ENCODE data around the gene ISLR. TPM values are rescaled to one million over a fixed set of nuclear protein-coding genes. Genes with fewer than 3 reads are reported as not detected.

ISLR gene
- total and polyA plus RNA-seq, 2 experiments from 2014 or later, result 0.55 TPM; not detected in 1

GRCh38 chr15:74220475-74221248, 47.2 kb downstream of the ISLR start (continued):
- TF ChIP-seq ZNF462 (CRISPR knock-in tag; IDR thresholded peaks at IDR 0.05) (no peak), EZH2 (IDR thresholded peaks at IDR 0.05; ENCODE audit: low read depth, unreplicated experiment) (no peak)

- Mint-ChIP-seq H3K9me3 (no peaks in the 10 kb centered on the region; the same call in 2 of the 3 replicates), H3K4me1 (peaks cover 55% of the 10 kb centered on the region), H3K36me3 (ENCODE audit: low read depth) (no peaks in the 10 kb centered on the region), H3K27me3 (ENCODE audit: insufficient read depth, low read depth, poor library complexity) (peaks cover 87% of the 10 kb centered on the region), H3K27ac (no peak overlapping the region), H3K4me3 (no peak overlapping the region)
- Histone ChIP-seq H3K4me1 (ENCODE audit: insufficient read depth) (peaks cover 42% of the 10 kb centered on the region), H3F3A (replicated peaks; ENCODE audit: low read depth) (no peaks in the 10 kb centered on the region), H3K4me3 (peak overlapping the region; percentile 41; the same call in 1 of the 2 replicates), H3K27ac (ENCODE audit: low read depth) (no peak overlapping the region), H3K27me3 (ENCODE audit: insufficient read depth) (peaks cover 100% of the 10 kb centered on the region), H2AFZ (no peak overlapping the region), H3K9me2 (ENCODE audit: insufficient read depth) (no peaks in the 10 kb centered on the region), H3K4me2 (peak overlapping the region; percentile 71), H3K36me3 (ENCODE audit: insufficient read depth) (no peaks in the 10 kb centered on the region), H3K79me2 (replicated peaks; ENCODE audit: insufficient read depth) (no peaks in the 10 kb centered on the region), H4K20me1 (replicated peaks; ENCODE audit: insufficient read depth) (no peaks in the 10 kb centered on the region; the same call in 1 of the 2 replicates)
- peak; percentile 5 for ATAC-seq
- no peak for TF ChIP-seq ETS1 (IDR thresholded peaks at IDR 0.05)
- no peak for TF ChIP-seq STAT1 (IDR thresholded peaks at IDR 0.05; ENCODE audit: unreplicated experiment)
- TF ChIP-seq CREB1 (CRISPR knock-in tag; IDR thresholded peaks at IDR 0.05; ENCODE audit: low read depth), result no peak
- no peak for TF ChIP-seq CTCF (conservative IDR thresholded peaks at IDR 0.05; ENCODE audit: low read depth in 2 of 2)
- no peak for TF ChIP-seq ZNF114 (CRISPR knock-in tag; IDR thresholded peaks at IDR 0.05)
- peak; percentile 2 for TF ChIP-seq EZH2 (IDR thresholded peaks at IDR 0.05; ENCODE audit: low read depth, unreplicated experiment)
- no peak for DNase-seq (ENCODE audit: low spot score)
Observed at GRCh38 chr15:74221399-74222239, 48.1 kb downstream of the ISLR start.

Measured in GM23338 (cell line).